IPS-18a (cell line): ENCODE data around the gene MAP4K5.

Experiments used
- H3K27ac ChIP-seq: one replicate; pipeline ENCODE4 v1.5.1; 2013; ENCODE audit warnings: low read length
- H3K27me3 ChIP-seq: one replicate; pipeline ENCODE4 v1.6.1; 2013; ENCODE audit warnings: mild to moderate bottlenecking, low read length; ENCODE audit not compliant: control insufficient read depth, insufficient read depth
- H3K36me3 ChIP-seq: one replicate; pipeline ENCODE4 v1.6.1; 2013; ENCODE audit warnings: low read depth, low read length; ENCODE audit not compliant: control insufficient read depth
- H3K4me1 ChIP-seq: one replicate; pipeline ENCODE4 v1.6.1; 2013; ENCODE audit warnings: low read depth, low read length; ENCODE audit not compliant: control insufficient read depth
- H3K4me3 ChIP-seq: one replicate; pipeline ENCODE4 v1.5.1; 2013; ENCODE audit warnings: low read length
- H3K9ac ChIP-seq: one replicate; pipeline ENCODE4 v1.6.1; 2013; ENCODE audit warnings: mild to moderate bottlenecking, low read length, moderate library complexity
- H3K9me3 ChIP-seq: one replicate; pipeline ENCODE4 v1.6.1; 2013; ENCODE audit warnings: low read depth, low read length; ENCODE audit not compliant: control insufficient read depth

The MAP4K5 gene

GRCh38 chr14:50377550-50378085 lies 154.8 kb downstream of the MAP4K5 start:
- H3K9me3 ChIP-seq = no peaks in the 10 kb centered on the region
- no peak overlapping the region for H3K4me3 ChIP-seq
- no peaks in the 10 kb centered on the region for H3K27me3 ChIP-seq
- no peak overlapping the region for H3K27ac ChIP-seq
- no peaks in the 10 kb centered on the region for H3K4me1 ChIP-seq
- H3K36me3 ChIP-seq = no peaks in the 10 kb centered on the region
- no peak overlapping the region for H3K9ac ChIP-seq

GRCh38 chr14:50375760-50376159 lies 156.6 kb downstream of the MAP4K5 start:
- Histone ChIP-seq H3K36me3 (no peaks in the 10 kb centered on the region), H3K4me1 (no peaks in the 10 kb centered on the region), H3K27me3 (no peaks in the 10 kb centered on the region), H3K9ac (no peak overlapping the region), H3K9me3 (no peaks in the 10 kb centered on the region), H3K27ac (no peak overlapping the region), H3K4me3 (no peak overlapping the region)

- Histone ChIP-seq H3K9me3 (no peaks in the 10 kb centered on the region), H3K4me1 (no peaks in the 10 kb centered on the region), H3K27ac (no peak overlapping the region), H3K9ac (no peak overlapping the region), H3K36me3 (no peaks in the 10 kb centered on the region), H3K27me3 (no peaks in the 10 kb centered on the region), H3K4me3 (no peak overlapping the region)
These were observed 158.4 kb downstream of the MAP4K5 start for GRCh38 chr14:50373959-50374358.

- H3K9me3 ChIP-seq = no peaks in the 10 kb centered on the region
- H3K9ac ChIP-seq = no peak overlapping the region
- no peaks in the 10 kb centered on the region for H3K27me3 ChIP-seq
- H3K4me3 ChIP-seq = no peak overlapping the region
- no peak overlapping the region for H3K27ac ChIP-seq
- H3K4me1 ChIP-seq = no peaks in the 10 kb centered on the region
- H3K36me3 ChIP-seq = no peaks in the 10 kb centered on the region
These were observed 160.8 kb downstream of the MAP4K5 start for GRCh38 chr14:50371546-50371945.
